A549 treated with CpdA at 1 μM for 4 hours (cell line): ENCODE results near the gene SULT1A2. TPM values are rescaled to one million over a fixed set of nuclear protein-coding genes. Genes with fewer than 3 reads are reported as not detected.

Source experiments
- total RNA-seq: library from RNA; stranded (reverse); fragments of 200-300 nt; extraction: Qiagen RNA extraction; gene quantifications from 5 replicates; pipeline ENCODE4 v1.2.3, GENCODE V29; 2022; ENCODE audit warnings: low read depth

SULT1A2 gene
- 0.07 TPM in 1 of 5 replicates, not detected in the others for total RNA-seq

GRCh38 chr16:28596840-28597691 lies at the start of gene SULT1A2:
TSS of gene SULT1A2 (minus strand) at chr16:28597050. CDS start at chr16:28595930, 1,120 bp downstream.

GRCh38 chr16:28637765-28638164 lies 40.9 kb upstream of the SULT1A2 start, which contains the start of gene NPIPB8:
TSS of gene NPIPB8 (plus strand) at chr16:28638065. CDS start at chr16:28638361, 296 bp downstream.

GRCh38 chr16:28609631-28610594 lies 13.1 kb upstream of the SULT1A2 start, which contains the start of gene SULT1A1:
TSS of gene SULT1A1 (minus strand) at chr16:28610044. CDS start at chr16:28608855, 1,189 bp downstream.

GRCh38 chr16:28553776-28554633 lies 42.8 kb downstream of the SULT1A2 start, which contains the start of gene SGF29:
TSS of gene SGF29 (plus strand) at chr16:28553920. CDS start at chr16:28581070, 27,150 bp downstream.

Other genes with a start within 250 kb of the SULT1A2 start
- gene NPIPB6, start 233.5 kb downstream of the SULT1A2 start, total RNA-seq = 1.3 to 3.3 TPM (median 2.1 TPM) in 5 replicates
- 58.9 to 106 TPM (median 63.8 TPM) in 5 replicates for gene EIF3CL, start 193.2 kb downstream of the SULT1A2 start, total RNA-seq
- gene NPIPB7, start 124.7 kb downstream of the SULT1A2 start, total RNA-seq = 0.13 to 0.39 TPM (median 0.18 TPM) in 3 of 5 replicates, not detected in the others
- gene CLN3, start 105.0 kb downstream of the SULT1A2 start, total RNA-seq = 23.1 to 38.3 TPM (median 29.5 TPM) in 5 replicates
- gene APOBR, start 102.4 kb downstream of the SULT1A2 start, total RNA-seq = 0.03 to 0.07 TPM (median 0.03 TPM) in 3 of 5 replicates, not detected in the others
- gene IL27, start 90.2 kb downstream of the SULT1A2 start, total RNA-seq = not detected in 5 replicates
- 13.3 to 20.6 TPM (median 15.0 TPM) in 5 replicates for gene NUPR1, start 58.1 kb downstream of the SULT1A2 start, total RNA-seq
- gene SGF29, start 43.1 kb downstream of the SULT1A2 start, total RNA-seq = 20.3 to 24.7 TPM (median 21.8 TPM) in 5 replicates
- gene SULT1A1, start 13.0 kb upstream of the SULT1A2 start, total RNA-seq = 5.0 to 5.5 TPM (median 5.3 TPM) in 5 replicates
- gene NPIPB8, start 41.0 kb upstream of the SULT1A2 start, total RNA-seq = 0.49 to 0.97 TPM in 2 of 5 replicates, not detected in the others
- 207 to 397 TPM (median 358 TPM) in 5 replicates for gene EIF3C, start 114.4 kb upstream of the SULT1A2 start, total RNA-seq
- gene NPIPB9, start 154.7 kb upstream of the SULT1A2 start, total RNA-seq = 1.2 to 3.0 TPM (median 1.7 TPM) in 5 replicates
- gene ATXN2L, start 225.9 kb upstream of the SULT1A2 start, total RNA-seq = 101 to 148 TPM (median 134 TPM) in 5 replicates
- gene TUFM, start 249.3 kb upstream of the SULT1A2 start, total RNA-seq = 217 to 312 TPM (median 296 TPM) in 5 replicates